Ectodermal cell (in vitro differentiated cells): ENCODE data around the gene FTO. TPM values are rescaled to one million over a fixed set of nuclear protein-coding genes. Genes with fewer than 3 reads are reported as not detected.
A peak's percentile ranks its signal among the peaks of the same experiment; 100 is the strongest.

Experiments used
- H3K27ac ChIP-seq: 2 replicates; pipeline ENCODE4 v1.7.0; 2013; ENCODE audit warnings: mild to moderate bottlenecking, low read depth, low read length; ENCODE audit not compliant: insufficient read depth, poor library complexity, severe bottlenecking
- H3K27me3 ChIP-seq: 2 replicates; pipeline ENCODE4 v1.7.0; 2013; ENCODE audit warnings: mild to moderate bottlenecking, low read length; ENCODE audit not compliant: insufficient read depth, control insufficient read depth, poor library complexity, severe bottlenecking
- H3K36me3 ChIP-seq: one replicate; pipeline ENCODE4 v1.7.0; 2013; ENCODE audit warnings: low read length; ENCODE audit not compliant: control insufficient read depth, insufficient read depth
- H3K4me1 ChIP-seq: one replicate; pipeline ENCODE4 v1.7.0; 2013; ENCODE audit warnings: low read length; ENCODE audit not compliant: control insufficient read depth, insufficient read depth
- H3K4me3 ChIP-seq: 2 replicates; pipeline ENCODE4 v1.7.0; 2013; ENCODE audit warnings: low read depth, low read length, control low read depth; ENCODE audit not compliant: insufficient read depth
- H3K9me3 ChIP-seq: 2 replicates; pipeline ENCODE4 v1.7.0; 2013; ENCODE audit warnings: mild to moderate bottlenecking, low read length, moderate library complexity; ENCODE audit not compliant: control insufficient read depth
- WGBS, 2 experiments: methylation state at CpG; one replicate each; pipeline ENCODE4 v1.1.7; 2013; ENCODE audit warnings: missing lambda C conversion rate in 2 of 2; 5-methylcytosine and 5-hydroxymethylcytosine counted together
- polyA plus RNA-seq, 4 experiments: library from polyadenylated mRNA; stranded (reverse); fragments of 50-300 nt; gene quantifications; one replicate each; pipeline ENCODE4 v1.2.3, GENCODE V29; 2013

The FTO gene
- 107 TPM for polyA plus RNA-seq (2013, experiment 1 of 4)
- polyA plus RNA-seq (2013, experiment 2 of 4), result 107 TPM
- polyA plus RNA-seq (2013, experiment 3 of 4), result 69.2 TPM
- 75.9 TPM for polyA plus RNA-seq (2013, experiment 4 of 4)

DNA sequence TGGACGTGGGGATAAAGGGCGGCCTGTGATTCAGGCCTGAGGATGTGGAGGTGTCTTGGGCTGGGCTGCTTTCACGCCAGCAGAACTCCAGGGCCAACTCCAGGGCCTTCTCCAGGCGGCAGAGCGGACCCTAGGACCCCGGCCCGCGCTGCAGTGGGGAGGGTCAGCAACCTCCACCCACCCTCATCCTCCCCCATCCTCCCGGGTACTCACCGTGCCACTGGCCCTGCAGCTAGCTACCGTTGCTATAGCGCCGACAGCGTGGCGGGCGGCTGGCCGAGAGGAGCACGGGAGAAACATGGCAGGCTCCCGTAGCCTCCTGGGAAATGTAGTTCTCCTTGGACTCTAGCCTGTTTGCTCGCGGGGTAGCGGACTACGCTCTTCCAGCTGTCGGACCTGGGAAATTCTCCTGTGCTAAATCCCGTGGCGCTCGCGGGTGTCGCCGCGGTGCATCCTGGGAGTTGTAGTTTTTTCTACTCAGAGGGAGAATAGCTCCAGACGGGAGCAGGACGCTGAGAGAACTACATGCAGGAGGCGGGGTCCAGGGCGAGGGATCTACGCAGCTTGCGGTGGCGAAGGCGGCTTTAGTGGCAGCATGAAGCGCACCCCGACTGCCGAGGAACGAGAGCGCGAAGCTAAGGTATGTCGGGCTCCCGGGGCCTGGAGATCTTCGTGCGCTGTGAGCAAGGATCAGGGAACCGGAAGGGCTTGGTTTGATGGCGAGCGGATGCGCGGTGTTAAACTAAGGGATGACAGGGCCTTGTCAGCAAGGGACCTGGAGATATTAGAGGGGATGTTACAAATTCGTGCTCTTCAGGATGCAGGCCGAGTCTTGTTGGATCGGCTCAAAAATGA, at the start of gene FTO, which contains the start of gene RPGRIP1L:
Gene FTO, plus strand, starts transcription at position 567 of the 855 bp plus-strand sequence.
Gene RPGRIP1L, minus strand, starts transcription at position 270 of the 855 bp plus-strand sequence. CDS start 3,136 bp downstream, outside the sequence.
- no peaks in the 10 kb centered on the region for H3K36me3 ChIP-seq
- H3K4me1 ChIP-seq, result peaks cover 6% of the 10 kb centered on the region
- peak within 1 kb of the TSS; percentile 91 for H3K4me3 ChIP-seq
- H3K9me3 ChIP-seq, result peaks cover 2% of the 10 kb centered on the region
- 1% methylated on average over 57 of the region's 57 CpGs for WGBS, 2 experiments
- H3K27ac ChIP-seq, result no peak within 1 kb of the TSS
- no peaks in the 10 kb centered on the region for H3K27me3 ChIP-seq

GRCh38 chr16:53654946-53655345, 49.0 kb upstream of the FTO start:
- Histone ChIP-seq H3K4me1 (no peaks in the 10 kb centered on the region), H3K9me3 (no peaks in the 10 kb centered on the region), H3K36me3 (no peaks in the 10 kb centered on the region), H3K27ac (no peak overlapping the region), H3K4me3 (no peak overlapping the region), H3K27me3 (no peaks in the 10 kb centered on the region)
- 83% methylated on average over 1 of the region's 2 CpGs; no CpG with 5 or more reads in 1 of the 2 experiments for WGBS, 2 experiments

GRCh38 chr16:53662072-53662471, 41.9 kb upstream of the FTO start:
- Histone ChIP-seq H3K27me3 (no peaks in the 10 kb centered on the region), H3K4me1 (no peaks in the 10 kb centered on the region), H3K27ac (no peak overlapping the region), H3K4me3 (no peak overlapping the region), H3K9me3 (no peaks in the 10 kb centered on the region), H3K36me3 (no peaks in the 10 kb centered on the region)
- 100% methylated on average over 1 of the region's 1 CpG; no CpG with 5 or more reads in 1 of the 2 experiments for WGBS, 2 experiments

- WGBS, 2 experiments, result 85 to 87% methylated on average over 7 of the region's 7 CpGs
- Histone ChIP-seq H3K4me3 (no peak overlapping the region), H3K36me3 (no peaks in the 10 kb centered on the region), H3K9me3 (no peaks in the 10 kb centered on the region), H3K27me3 (no peaks in the 10 kb centered on the region), H3K4me1 (no peaks in the 10 kb centered on the region), H3K27ac (no peak overlapping the region)
These were observed 39.1 kb upstream of the FTO start for GRCh38 chr16:53664724-53665345.

GRCh38 chr16:53666786-53667415, 37.1 kb upstream of the FTO start:
- Histone ChIP-seq H3K36me3 (no peaks in the 10 kb centered on the region), H3K27ac (no peak overlapping the region), H3K4me1 (no peaks in the 10 kb centered on the region), H3K4me3 (no peak overlapping the region), H3K27me3 (no peaks in the 10 kb centered on the region), H3K9me3 (no peaks in the 10 kb centered on the region)
- 93 to 96% methylated on average over 3 of the region's 3 CpGs for WGBS, 2 experiments

DNA sequence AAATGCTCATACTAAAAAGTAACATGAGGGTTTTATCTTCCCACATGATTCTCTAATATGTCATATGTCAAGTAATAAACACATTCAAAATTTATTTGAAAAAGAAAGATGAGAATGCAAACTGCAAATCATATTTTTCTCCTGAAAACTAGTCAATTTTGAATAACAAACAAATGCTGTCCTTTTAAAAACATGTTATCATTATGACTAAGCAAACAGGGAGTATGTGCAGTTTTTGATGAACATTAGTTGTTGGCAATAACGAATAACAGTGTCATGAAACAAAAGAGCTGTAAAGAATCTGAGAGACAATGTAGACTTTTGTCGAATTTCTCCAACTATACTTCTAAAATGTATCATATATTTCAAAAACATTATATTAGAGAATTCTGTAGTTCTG, 35.1 kb upstream of the FTO start:
- H3K36me3 ChIP-seq, result no peaks in the 10 kb centered on the region
- H3K27ac ChIP-seq, result no peak overlapping the region
- H3K4me1 ChIP-seq, result no peaks in the 10 kb centered on the region
- H3K4me3 ChIP-seq, result no peak overlapping the region
- 100% methylated on average over 1 of the region's 2 CpGs for WGBS, 2 experiments
- no peaks in the 10 kb centered on the region for H3K27me3 ChIP-seq
- H3K9me3 ChIP-seq, result no peaks in the 10 kb centered on the region

DNA sequence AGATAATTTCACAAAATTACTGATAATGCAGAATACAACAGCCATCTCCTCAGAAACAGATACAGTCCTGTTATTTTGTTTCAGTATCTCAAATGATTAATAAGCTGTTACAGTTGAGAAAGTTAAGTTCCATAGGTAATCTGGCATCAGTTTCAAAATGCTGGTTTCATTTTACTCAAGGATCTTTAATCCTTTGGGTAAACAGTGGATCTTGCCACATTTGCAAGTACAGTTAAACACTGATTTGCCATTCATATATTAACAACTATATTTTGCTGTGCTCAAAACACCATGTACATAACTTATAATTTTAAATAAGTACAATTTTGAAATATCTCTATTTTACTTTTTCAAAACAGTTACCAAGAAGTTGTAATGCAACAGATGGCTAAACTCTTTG, 31.5 kb upstream of the FTO start:
- Histone ChIP-seq H3K27ac (no peak overlapping the region), H3K9me3 (no peaks in the 10 kb centered on the region), H3K36me3 (no peaks in the 10 kb centered on the region), H3K4me3 (no peak overlapping the region), H3K27me3 (no peaks in the 10 kb centered on the region), H3K4me1 (no peaks in the 10 kb centered on the region)

DNA sequence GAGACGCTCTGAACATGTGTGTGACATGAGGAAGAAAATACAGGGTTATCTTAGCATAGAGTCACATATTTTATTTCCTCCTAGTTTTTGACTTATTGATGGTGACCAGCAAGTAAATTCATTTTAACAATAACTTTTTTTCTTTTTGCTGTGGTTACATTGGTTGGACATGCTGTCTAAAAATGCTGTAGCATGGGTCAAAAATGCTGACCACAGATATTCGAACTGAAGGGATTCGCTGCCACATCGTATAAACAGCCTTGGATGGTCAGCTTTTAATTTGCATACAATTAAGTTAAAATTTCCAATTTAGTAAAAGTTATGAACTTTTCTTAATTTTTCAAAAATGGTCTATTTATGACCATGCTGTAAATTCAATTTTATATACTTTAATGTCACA, 30.8 kb upstream of the FTO start:
- Histone ChIP-seq H3K4me3 (no peak overlapping the region), H3K27ac (no peak overlapping the region), H3K36me3 (no peaks in the 10 kb centered on the region), H3K9me3 (no peaks in the 10 kb centered on the region), H3K4me1 (no peaks in the 10 kb centered on the region), H3K27me3 (no peaks in the 10 kb centered on the region)
- WGBS, 2 experiments, result 96 to 100% methylated on average over 2 to 4 of the region's 4 CpGs

DNA sequence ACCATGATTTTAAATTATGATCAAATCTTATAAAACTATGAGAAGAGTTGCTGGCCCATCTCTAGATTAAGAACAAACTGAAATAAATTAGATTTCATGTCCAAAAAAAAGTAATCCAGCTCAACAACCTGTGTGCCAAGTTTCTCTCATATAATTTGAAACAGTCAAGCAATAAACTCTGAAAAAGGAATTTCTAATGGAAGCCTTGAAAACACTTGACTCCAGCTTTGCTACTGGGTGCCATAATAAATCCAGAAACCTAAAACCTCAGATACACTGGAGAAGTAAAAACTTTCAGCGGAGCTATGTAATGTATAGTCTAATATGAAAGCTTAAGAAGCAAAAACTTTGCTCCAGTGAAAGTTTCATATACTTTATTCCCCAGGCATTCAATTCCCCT, 25.8 kb upstream of the FTO start:
- WGBS, 2 experiments, result 80 to 100% methylated on average over 1 of the region's 1 CpG

DNA sequence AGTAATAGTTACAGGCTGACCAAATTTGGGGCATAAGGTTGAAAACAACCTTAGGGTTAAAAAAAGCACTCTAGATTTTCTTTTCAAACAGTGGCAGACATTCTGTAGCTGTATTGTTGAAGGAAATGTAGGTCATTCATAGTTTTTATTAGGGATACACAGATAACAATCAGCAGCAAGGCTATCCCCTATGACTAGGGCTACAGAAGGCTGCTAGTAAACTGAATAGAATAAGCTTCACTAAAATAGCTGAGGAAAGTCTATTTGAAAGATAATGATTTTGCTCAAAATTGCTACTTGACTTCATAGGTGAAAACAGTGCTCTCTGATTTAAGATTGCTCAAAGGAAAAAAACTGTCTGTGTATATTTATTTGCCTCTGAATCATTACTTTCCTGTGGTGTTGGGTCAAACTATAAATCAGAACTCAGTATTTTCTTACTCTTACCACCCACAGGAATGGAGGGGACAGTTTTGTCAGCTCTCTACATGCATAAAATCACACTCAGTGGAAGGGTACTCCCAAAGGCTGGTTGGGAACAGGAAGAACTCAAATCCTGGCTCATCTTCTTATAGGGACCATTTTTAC, 25.1 kb upstream of the FTO start:
- no peak overlapping the region for H3K4me3 ChIP-seq
- H3K9me3 ChIP-seq, result no peaks in the 10 kb centered on the region
- H3K4me1 ChIP-seq, result no peaks in the 10 kb centered on the region
- H3K36me3 ChIP-seq, result peaks cover 3% of the 10 kb centered on the region
- H3K27me3 ChIP-seq, result no peaks in the 10 kb centered on the region
- no peak overlapping the region for H3K27ac ChIP-seq

More for the DNA sequence above, 25.8 kb upstream of the FTO start:
- Histone ChIP-seq H3K27ac (no peak overlapping the region), H3K4me3 (no peak overlapping the region), H3K36me3 (peaks cover 3% of the 10 kb centered on the region), H3K9me3 (no peaks in the 10 kb centered on the region), H3K4me1 (no peaks in the 10 kb centered on the region), H3K27me3 (no peaks in the 10 kb centered on the region)
